ENCODE data around the gene COASY. TPM values are rescaled to one million over a fixed set of nuclear protein-coding genes. Genes with fewer than 3 reads are reported as not detected.

The COASY gene
- total RNA-seq, 1 experiment from 2014 or later: 131 TPM

DNA sequence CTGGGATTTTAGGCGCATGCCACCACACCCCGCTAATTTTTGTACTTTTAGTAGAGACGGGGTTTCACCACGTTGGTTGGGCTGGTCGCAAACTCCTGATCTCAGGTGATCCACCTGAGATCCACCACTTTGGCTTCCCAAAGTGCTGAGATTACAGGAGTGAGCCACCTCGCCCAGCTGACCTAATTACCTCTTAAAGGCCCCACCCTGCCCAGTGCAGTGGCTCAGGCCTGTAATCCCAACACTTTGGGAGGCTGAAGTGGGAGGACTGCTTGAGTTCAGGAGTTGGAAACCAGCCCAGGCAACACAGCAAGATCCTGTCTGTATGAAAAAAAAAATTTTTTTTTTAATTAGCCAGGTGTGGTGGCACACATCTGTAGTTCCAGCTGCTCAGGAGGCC is 2.9 kb upstream of the COASY start:
- H3K9me3 Mint-ChIP-seq: no peaks in the 10 kb centered on the region
- no peak for ATAC-seq
- ChIA-PET CTCF (interaction anchor here (1.3 kb wide), 1 partner anchor 19 kb away, joined by 4 read pairs; no protein-coding TSS in a partner anchor), POLR2A (no interaction called here)
- TF ChIP-seq, protein P1, sequence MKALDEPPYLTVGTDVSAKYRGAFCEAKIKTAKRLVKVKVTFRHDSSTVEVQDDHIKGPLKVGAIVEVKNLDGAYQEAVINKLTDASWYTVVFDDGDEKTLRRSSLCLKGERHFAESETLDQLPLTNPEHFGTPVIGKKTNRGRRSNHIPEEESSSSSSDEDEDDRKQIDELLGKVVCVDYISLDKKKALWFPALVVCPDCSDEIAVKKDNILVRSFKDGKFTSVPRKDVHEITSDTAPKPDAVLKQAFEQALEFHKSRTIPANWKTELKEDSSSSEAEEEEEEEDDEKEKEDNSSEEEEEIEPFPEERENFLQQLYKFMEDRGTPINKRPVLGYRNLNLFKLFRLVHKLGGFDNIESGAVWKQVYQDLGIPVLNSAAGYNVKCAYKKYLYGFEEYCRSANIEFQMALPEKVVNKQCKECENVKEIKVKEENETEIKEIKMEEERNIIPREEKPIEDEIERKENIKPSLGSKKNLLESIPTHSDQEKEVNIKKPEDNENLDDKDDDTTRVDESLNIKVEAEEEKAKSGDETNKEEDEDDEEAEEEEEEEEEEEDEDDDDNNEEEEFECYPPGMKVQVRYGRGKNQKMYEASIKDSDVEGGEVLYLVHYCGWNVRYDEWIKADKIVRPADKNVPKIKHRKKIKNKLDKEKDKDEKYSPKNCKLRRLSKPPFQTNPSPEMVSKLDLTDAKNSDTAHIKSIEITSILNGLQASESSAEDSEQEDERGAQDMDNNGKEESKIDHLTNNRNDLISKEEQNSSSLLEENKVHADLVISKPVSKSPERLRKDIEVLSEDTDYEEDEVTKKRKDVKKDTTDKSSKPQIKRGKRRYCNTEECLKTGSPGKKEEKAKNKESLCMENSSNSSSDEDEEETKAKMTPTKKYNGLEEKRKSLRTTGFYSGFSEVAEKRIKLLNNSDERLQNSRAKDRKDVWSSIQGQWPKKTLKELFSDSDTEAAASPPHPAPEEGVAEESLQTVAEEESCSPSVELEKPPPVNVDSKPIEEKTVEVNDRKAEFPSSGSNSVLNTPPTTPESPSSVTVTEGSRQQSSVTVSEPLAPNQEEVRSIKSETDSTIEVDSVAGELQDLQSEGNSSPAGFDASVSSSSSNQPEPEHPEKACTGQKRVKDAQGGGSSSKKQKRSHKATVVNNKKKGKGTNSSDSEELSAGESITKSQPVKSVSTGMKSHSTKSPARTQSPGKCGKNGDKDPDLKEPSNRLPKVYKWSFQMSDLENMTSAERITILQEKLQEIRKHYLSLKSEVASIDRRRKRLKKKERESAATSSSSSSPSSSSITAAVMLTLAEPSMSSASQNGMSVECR (CRISPR knock-in tag; IDR thresholded peaks at IDR 0.05; ENCODE audit: borderline replicate concordance): no peak
- TF ChIP-seq, protein P2, sequence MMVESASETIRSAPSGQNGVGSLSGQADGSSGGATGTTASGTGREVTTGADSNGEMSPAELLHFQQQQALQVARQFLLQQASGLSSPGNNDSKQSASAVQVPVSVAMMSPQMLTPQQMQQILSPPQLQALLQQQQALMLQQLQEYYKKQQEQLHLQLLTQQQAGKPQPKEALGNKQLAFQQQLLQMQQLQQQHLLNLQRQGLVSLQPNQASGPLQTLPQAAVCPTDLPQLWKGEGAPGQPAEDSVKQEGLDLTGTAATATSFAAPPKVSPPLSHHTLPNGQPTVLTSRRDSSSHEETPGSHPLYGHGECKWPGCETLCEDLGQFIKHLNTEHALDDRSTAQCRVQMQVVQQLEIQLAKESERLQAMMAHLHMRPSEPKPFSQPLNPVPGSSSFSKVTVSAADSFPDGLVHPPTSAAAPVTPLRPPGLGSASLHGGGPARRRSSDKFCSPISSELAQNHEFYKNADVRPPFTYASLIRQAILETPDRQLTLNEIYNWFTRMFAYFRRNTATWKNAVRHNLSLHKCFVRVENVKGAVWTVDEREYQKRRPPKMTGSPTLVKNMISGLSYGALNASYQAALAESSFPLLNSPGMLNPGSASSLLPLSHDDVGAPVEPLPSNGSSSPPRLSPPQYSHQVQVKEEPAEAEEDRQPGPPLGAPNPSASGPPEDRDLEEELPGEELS (CRISPR knock-in tag; IDR thresholded peaks at IDR 0.05): no peak
- TF ChIP-seq, protein P3, sequence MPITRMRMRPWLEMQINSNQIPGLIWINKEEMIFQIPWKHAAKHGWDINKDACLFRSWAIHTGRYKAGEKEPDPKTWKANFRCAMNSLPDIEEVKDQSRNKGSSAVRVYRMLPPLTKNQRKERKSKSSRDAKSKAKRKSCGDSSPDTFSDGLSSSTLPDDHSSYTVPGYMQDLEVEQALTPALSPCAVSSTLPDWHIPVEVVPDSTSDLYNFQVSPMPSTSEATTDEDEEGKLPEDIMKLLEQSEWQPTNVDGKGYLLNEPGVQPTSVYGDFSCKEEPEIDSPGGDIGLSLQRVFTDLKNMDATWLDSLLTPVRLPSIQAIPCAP (CRISPR knock-in tag; IDR thresholded peaks at IDR 0.05): no peak
- TF ChIP-seq NR1H2 (CRISPR knock-in tag; IDR thresholded peaks at IDR 0.05) (no peak), NR3C1 (CRISPR knock-in tag; conservative IDR thresholded peaks at IDR 0.05; ENCODE audit: low read depth) (no peak), CREB1 (CRISPR knock-in tag; IDR thresholded peaks at IDR 0.05) (no peak), CREM (CRISPR knock-in tag; IDR thresholded peaks at IDR 0.05) (no peak)
- no peak for DNase-seq (ENCODE audit: low spot score)
- no peak overlapping the region for H3K27ac Mint-ChIP-seq
- H3K4me1 Mint-ChIP-seq: peaks cover 21% of the 10 kb centered on the region
- H3K27me3 Mint-ChIP-seq (ENCODE audit: low read depth): no peaks in the 10 kb centered on the region
- H3K4me3 Mint-ChIP-seq: no peak overlapping the region
- no peaks in the 10 kb centered on the region for H3K36me3 Mint-ChIP-seq

DNA sequence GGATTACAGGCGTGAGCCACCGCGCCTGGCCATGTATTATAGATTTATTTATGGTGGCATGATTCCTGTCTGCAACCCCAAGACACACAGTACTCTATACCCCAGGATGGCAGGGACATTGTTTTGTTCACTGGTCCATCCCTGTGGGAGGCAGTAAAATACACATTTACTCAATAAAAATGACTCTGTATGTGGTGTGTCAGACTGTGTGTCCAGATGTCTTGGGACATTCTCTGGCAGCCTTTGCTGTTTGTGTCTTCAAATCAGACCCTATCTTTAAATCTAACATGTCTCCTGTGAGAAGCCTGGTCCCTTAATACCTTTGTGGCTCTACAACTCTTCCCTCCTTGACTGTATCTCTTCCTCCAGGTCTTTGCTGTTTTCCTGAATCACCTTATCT is 1.7 kb upstream of the COASY start:
- CTCF ChIA-PET: no interaction called here
- no peaks in the 10 kb centered on the region for H3K9me3 Mint-ChIP-seq
- DNase-seq (ENCODE audit: low spot score) (no peak), ATAC-seq (no peak)
- POLR2A ChIA-PET: no interaction called here
- no peaks in the 10 kb centered on the region; the same call in 1 of the 2 replicates for H3K36me3 Mint-ChIP-seq
- no peaks in the 10 kb centered on the region for H3K27me3 Mint-ChIP-seq (ENCODE audit: low read depth)
- no peak overlapping the region for H3K4me3 Mint-ChIP-seq
- H3K27ac Mint-ChIP-seq: no peak overlapping the region
- peaks cover 21% of the 10 kb centered on the region for H3K4me1 Mint-ChIP-seq
- TF ChIP-seq NR2C2 (CRISPR knock-in tag; IDR thresholded peaks at IDR 0.05): no peak
- TF ChIP-seq, protein P3 (CRISPR knock-in tag; IDR thresholded peaks at IDR 0.05): no peak
- no peak for TF ChIP-seq PRRX2 (CRISPR knock-in tag; IDR thresholded peaks at IDR 0.05)
- TF ChIP-seq SMAD4 (CRISPR knock-in tag; IDR thresholded peaks at IDR 0.05): no peak
- TF ChIP-seq ZNF416 (CRISPR knock-in tag; IDR thresholded peaks at IDR 0.05): no peak
- TF ChIP-seq, protein P4, sequence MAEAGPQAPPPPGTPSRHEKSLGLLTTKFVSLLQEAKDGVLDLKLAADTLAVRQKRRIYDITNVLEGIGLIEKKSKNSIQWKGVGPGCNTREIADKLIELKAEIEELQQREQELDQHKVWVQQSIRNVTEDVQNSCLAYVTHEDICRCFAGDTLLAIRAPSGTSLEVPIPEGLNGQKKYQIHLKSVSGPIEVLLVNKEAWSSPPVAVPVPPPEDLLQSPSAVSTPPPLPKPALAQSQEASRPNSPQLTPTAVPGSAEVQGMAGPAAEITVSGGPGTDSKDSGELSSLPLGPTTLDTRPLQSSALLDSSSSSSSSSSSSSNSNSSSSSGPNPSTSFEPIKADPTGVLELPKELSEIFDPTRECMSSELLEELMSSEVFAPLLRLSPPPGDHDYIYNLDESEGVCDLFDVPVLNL (CRISPR knock-in tag; IDR thresholded peaks at IDR 0.05; ENCODE audit: borderline replicate concordance, low read depth): no peak
- TF ChIP-seq TEAD1 (CRISPR knock-in tag; IDR thresholded peaks at IDR 0.05): no peak
- no peak for TF ChIP-seq ZNF396 (CRISPR knock-in tag; IDR thresholded peaks at IDR 0.05; ENCODE audit: borderline replicate concordance)
- TF ChIP-seq, protein P5, sequence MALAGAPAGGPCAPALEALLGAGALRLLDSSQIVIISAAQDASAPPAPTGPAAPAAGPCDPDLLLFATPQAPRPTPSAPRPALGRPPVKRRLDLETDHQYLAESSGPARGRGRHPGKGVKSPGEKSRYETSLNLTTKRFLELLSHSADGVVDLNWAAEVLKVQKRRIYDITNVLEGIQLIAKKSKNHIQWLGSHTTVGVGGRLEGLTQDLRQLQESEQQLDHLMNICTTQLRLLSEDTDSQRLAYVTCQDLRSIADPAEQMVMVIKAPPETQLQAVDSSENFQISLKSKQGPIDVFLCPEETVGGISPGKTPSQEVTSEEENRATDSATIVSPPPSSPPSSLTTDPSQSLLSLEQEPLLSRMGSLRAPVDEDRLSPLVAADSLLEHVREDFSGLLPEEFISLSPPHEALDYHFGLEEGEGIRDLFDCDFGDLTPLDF (CRISPR knock-in tag; IDR thresholded peaks at IDR 0.05): no peak
- TF ChIP-seq ZNF232 (CRISPR knock-in tag; IDR thresholded peaks at IDR 0.05): no peak
- TF ChIP-seq FOXJ3 (CRISPR knock-in tag; IDR thresholded peaks at IDR 0.05; ENCODE audit: borderline replicate concordance): no peak
- TF ChIP-seq, protein P6, sequence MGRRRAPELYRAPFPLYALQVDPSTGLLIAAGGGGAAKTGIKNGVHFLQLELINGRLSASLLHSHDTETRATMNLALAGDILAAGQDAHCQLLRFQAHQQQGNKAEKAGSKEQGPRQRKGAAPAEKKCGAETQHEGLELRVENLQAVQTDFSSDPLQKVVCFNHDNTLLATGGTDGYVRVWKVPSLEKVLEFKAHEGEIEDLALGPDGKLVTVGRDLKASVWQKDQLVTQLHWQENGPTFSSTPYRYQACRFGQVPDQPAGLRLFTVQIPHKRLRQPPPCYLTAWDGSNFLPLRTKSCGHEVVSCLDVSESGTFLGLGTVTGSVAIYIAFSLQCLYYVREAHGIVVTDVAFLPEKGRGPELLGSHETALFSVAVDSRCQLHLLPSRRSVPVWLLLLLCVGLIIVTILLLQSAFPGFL (CRISPR knock-in tag; IDR thresholded peaks at IDR 0.05; ENCODE audit: borderline replicate concordance): no peak
- TF ChIP-seq IRF2 (CRISPR knock-in tag; IDR thresholded peaks at IDR 0.05; ENCODE audit: borderline replicate concordance, low read depth): no peak

Data from WTC11 (cell line).